ENCODE measurements around the gene SCLY. TPM values are rescaled to one million over a fixed set of nuclear protein-coding genes. Genes with fewer than 3 reads are reported as not detected.

Gene SCLY
- polyA plus RNA-seq, 2 of the 4 experiments (the other 2 are of a cell fraction) = 19.0 to 28.3 TPM

- ChIA-PET CTCF (no interaction called here), POLR2A (no interaction called here)
- WGBS (ENCODE audit: missing lambda C conversion rate) = 79% methylated on average over 13 of the region's 18 CpGs
- Histone ChIP-seq H3K4me1 (no peaks in the 10 kb centered on the region), H3K9me3 (no peaks in the 10 kb centered on the region), H3K4me3 (no peak overlapping the region), H3K27ac (no peak overlapping the region), H3K4me2 (no peak overlapping the region)
- no peak for DNase-seq (ENCODE audit: low read depth in 1 of 2, low spot score in 1 of 2)
- no peak for FAIRE-seq
- ATAC-seq = no peak
- no peak for TF ChIP-seq NPAS2 (CRISPR knock-in tag; IDR thresholded peaks at IDR 0.05; ENCODE audit: borderline replicate concordance)
- TF ChIP-seq ZSCAN20 (CRISPR knock-in tag; IDR thresholded peaks at IDR 0.05) = no peak
- TF ChIP-seq ELK1 (IDR thresholded peaks at IDR 0.05; ENCODE audit: low read depth, low read length) = no peak
- TF ChIP-seq HOXA7 (CRISPR knock-in tag; IDR thresholded peaks at IDR 0.05) = no peak
- TF ChIP-seq MAFK (IDR thresholded peaks at IDR 0.05; ENCODE audit: partially characterized antibody) = no peak
- TF ChIP-seq NR3C1 (IDR thresholded peaks at IDR 0.05) = no peak
- TF ChIP-seq MAX (IDR thresholded peaks at IDR 0.05) = no peak
- no peak for TF ChIP-seq FOXS1 (CRISPR knock-in tag; IDR thresholded peaks at IDR 0.05)
- TF ChIP-seq EP300 (IDR thresholded peaks at IDR 0.05) = no peak
- no peak for TF ChIP-seq POLR2A (IDR thresholded peaks at IDR 0.05; ENCODE audit: low read length)
- no peak for TF ChIP-seq POLR2AphosphoS2 (conservative IDR thresholded peaks at IDR 0.05; ENCODE audit: low read length)
- TF ChIP-seq FOSB (CRISPR knock-in tag; IDR thresholded peaks at IDR 0.05) = no peak
- TF ChIP-seq, protein P1, sequence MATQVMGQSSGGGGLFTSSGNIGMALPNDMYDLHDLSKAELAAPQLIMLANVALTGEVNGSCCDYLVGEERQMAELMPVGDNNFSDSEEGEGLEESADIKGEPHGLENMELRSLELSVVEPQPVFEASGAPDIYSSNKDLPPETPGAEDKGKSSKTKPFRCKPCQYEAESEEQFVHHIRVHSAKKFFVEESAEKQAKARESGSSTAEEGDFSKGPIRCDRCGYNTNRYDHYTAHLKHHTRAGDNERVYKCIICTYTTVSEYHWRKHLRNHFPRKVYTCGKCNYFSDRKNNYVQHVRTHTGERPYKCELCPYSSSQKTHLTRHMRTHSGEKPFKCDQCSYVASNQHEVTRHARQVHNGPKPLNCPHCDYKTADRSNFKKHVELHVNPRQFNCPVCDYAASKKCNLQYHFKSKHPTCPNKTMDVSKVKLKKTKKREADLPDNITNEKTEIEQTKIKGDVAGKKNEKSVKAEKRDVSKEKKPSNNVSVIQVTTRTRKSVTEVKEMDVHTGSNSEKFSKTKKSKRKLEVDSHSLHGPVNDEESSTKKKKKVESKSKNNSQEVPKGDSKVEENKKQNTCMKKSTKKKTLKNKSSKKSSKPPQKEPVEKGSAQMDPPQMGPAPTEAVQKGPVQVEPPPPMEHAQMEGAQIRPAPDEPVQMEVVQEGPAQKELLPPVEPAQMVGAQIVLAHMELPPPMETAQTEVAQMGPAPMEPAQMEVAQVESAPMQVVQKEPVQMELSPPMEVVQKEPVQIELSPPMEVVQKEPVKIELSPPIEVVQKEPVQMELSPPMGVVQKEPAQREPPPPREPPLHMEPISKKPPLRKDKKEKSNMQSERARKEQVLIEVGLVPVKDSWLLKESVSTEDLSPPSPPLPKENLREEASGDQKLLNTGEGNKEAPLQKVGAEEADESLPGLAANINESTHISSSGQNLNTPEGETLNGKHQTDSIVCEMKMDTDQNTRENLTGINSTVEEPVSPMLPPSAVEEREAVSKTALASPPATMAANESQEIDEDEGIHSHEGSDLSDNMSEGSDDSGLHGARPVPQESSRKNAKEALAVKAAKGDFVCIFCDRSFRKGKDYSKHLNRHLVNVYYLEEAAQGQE (IDR thresholded peaks at IDR 0.05) = no peak
- TF ChIP-seq, protein P2, sequence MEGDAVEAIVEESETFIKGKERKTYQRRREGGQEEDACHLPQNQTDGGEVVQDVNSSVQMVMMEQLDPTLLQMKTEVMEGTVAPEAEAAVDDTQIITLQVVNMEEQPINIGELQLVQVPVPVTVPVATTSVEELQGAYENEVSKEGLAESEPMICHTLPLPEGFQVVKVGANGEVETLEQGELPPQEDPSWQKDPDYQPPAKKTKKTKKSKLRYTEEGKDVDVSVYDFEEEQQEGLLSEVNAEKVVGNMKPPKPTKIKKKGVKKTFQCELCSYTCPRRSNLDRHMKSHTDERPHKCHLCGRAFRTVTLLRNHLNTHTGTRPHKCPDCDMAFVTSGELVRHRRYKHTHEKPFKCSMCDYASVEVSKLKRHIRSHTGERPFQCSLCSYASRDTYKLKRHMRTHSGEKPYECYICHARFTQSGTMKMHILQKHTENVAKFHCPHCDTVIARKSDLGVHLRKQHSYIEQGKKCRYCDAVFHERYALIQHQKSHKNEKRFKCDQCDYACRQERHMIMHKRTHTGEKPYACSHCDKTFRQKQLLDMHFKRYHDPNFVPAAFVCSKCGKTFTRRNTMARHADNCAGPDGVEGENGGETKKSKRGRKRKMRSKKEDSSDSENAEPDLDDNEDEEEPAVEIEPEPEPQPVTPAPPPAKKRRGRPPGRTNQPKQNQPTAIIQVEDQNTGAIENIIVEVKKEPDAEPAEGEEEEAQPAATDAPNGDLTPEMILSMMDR (IDR thresholded peaks at IDR 0.05) = no peak
- TF ChIP-seq, protein P3, sequence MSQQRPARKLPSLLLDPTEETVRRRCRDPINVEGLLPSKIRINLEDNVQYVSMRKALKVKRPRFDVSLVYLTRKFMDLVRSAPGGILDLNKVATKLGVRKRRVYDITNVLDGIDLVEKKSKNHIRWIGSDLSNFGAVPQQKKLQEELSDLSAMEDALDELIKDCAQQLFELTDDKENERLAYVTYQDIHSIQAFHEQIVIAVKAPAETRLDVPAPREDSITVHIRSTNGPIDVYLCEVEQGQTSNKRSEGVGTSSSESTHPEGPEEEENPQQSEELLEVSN (IDR thresholded peaks at IDR 0.05; ENCODE audit: borderline replicate concordance, low read depth) = no peak
- no peak for TF ChIP-seq SMC3 (IDR thresholded peaks at IDR 0.05)
- TF ChIP-seq USF2 (IDR thresholded peaks at IDR 0.05) = no peak
- no peak for TF ChIP-seq JUN (IDR thresholded peaks at IDR 0.05)
- no peak for TF ChIP-seq KDM5A (IDR thresholded peaks at IDR 0.05)
These were observed 42.8 kb downstream of the SCLY start for GRCh38 chr2:238103465-238104225.
